GM23248 (cell line): ENCODE results near the gene NOC4L. TPM values are rescaled to one million over a fixed set of nuclear protein-coding genes. Genes with fewer than 3 reads are reported as not detected.

Experiments used
- DNase-seq: peaks from one replicate; pipeline ENCODE4 v3.0.0-alpha.2; 2015
- H2AFZ ChIP-seq: fragments of 200-600 bp; sonication (generic); 2 replicates; pipeline ENCODE4 v1.6.1; 2016; ENCODE audit warnings: antibody characterized with exemption
- H3F3A ChIP-seq: fragments of 200-600 bp; sonication (generic); 2 replicates; pipeline ENCODE4 v1.6.1; 2016; ENCODE audit warnings: mild to moderate bottlenecking, antibody characterized with exemption, mixed run types; ENCODE audit not compliant: insufficient read depth
- H3K27ac ChIP-seq: fragments of 200-600 bp; sonication (generic); 2 replicates; pipeline ENCODE4 v1.5.1; 2016; ENCODE audit warnings: mild to moderate bottlenecking
- H3K27me3 ChIP-seq: fragments of 200-600 bp; sonication (generic); replicated peaks from 2 replicates; pipeline ENCODE4 v1.6.1; 2016; ENCODE audit warnings: mild to moderate bottlenecking; ENCODE audit not compliant: insufficient read depth
- H3K36me3 ChIP-seq: fragments of 200-600 bp; sonication (generic); 2 replicates; pipeline ENCODE4 v1.6.1; 2016; ENCODE audit warnings: low read depth, mild to moderate bottlenecking
- H3K4me1 ChIP-seq: fragments of 200-600 bp; sonication (generic); 2 replicates; pipeline ENCODE4 v1.6.1; 2016; ENCODE audit warnings: mild to moderate bottlenecking; ENCODE audit not compliant: insufficient read depth
- H3K4me2 ChIP-seq: fragments of 200-600 bp; sonication (generic); one replicate; pipeline ENCODE4 v1.6.1; 2016; ENCODE audit warnings: mild to moderate bottlenecking; ENCODE audit not compliant: unreplicated experiment
- H3K4me3 ChIP-seq: fragments of 200-600 bp; sonication (generic); 2 replicates; pipeline ENCODE4 v1.5.1; 2016; ENCODE audit warnings: mild to moderate bottlenecking
- H3K79me2 ChIP-seq: fragments of 200-600 bp; sonication (generic); 2 replicates; pipeline ENCODE4 v1.6.1; 2016; ENCODE audit warnings: mild to moderate bottlenecking; ENCODE audit not compliant: insufficient read depth
- H3K9ac ChIP-seq: fragments of 200-600 bp; sonication (generic); 2 replicates; pipeline ENCODE4 v1.6.1; 2016; ENCODE audit warnings: mild to moderate bottlenecking
- H3K9me2 ChIP-seq: fragments of 200-600 bp; sonication (generic); 2 replicates; pipeline ENCODE4 v1.6.1; 2016; ENCODE audit warnings: mixed run types, mild to moderate bottlenecking, moderate library complexity; ENCODE audit not compliant: insufficient read depth
- H3K9me3 ChIP-seq: fragments of 200-600 bp; sonication (generic); one replicate; pipeline ENCODE4 v1.6.1; 2017; ENCODE audit warnings: low read depth
- H4K20me1 ChIP-seq: fragments of 200-600 bp; sonication (generic); 2 replicates; pipeline ENCODE4 v1.6.0; 2016; ENCODE audit not compliant: insufficient read depth
- EZH2 ChIP-seq: fragments of 200-600 bp; sonication (generic); IDR thresholded peaks from 2 replicates; pipeline ENCODE4 v1.6.1; 2018; ENCODE audit warnings: antibody characterized with exemption, mild to moderate bottlenecking; ENCODE audit not compliant: insufficient read depth, poor library complexity, severe bottlenecking
- EZH2phosphoT487 ChIP-seq: fragments of 200-600 bp; sonication (generic); IDR thresholded peaks from 2 replicates; pipeline ENCODE4 v1.6.1; 2018; ENCODE audit warnings: antibody characterized with exemption, moderate library complexity, mild to moderate bottlenecking, low read depth; ENCODE audit not compliant: insufficient read depth
- WGBS, 2 experiments: methylation state at CpG; one replicate each; pipeline ENCODE4 v1.1.6; 2015 to 2017; ENCODE audit warnings: low lambda C conversion rate in 2 of 2, low coverage in 1 of 2; ENCODE audit errors: missing lambda C conversion rate in 2 of 2; 5-methylcytosine and 5-hydroxymethylcytosine counted together
- in situ Hi-C: fragments of 300-500 bp; cut with MboI; formaldehyde crosslinking; loops from 2 replicates; pipeline ENCODE4 v1.15.0; 2020
- polyA plus RNA-seq: library from polyadenylated mRNA; unstranded; fragments of >200 nt; fragmentation: Nextera tagmentation; extraction: Ambion mirVana; gene quantifications from 2 replicates; pipeline ENCODE4 v1.2.1, GENCODE V29; 2016
- total RNA-seq: library from RNA; depleted of rRNA; stranded (reverse); fragments of >200 nt; shearing (Covaris generic); gene quantifications from 2 replicates; pipeline ENCODE4 v1.2.3, GENCODE V29; 2014

NOC4L gene
- total and polyA plus RNA-seq, 2 experiments from 2014 or later: 10.2 to 22.7 TPM

DNA sequence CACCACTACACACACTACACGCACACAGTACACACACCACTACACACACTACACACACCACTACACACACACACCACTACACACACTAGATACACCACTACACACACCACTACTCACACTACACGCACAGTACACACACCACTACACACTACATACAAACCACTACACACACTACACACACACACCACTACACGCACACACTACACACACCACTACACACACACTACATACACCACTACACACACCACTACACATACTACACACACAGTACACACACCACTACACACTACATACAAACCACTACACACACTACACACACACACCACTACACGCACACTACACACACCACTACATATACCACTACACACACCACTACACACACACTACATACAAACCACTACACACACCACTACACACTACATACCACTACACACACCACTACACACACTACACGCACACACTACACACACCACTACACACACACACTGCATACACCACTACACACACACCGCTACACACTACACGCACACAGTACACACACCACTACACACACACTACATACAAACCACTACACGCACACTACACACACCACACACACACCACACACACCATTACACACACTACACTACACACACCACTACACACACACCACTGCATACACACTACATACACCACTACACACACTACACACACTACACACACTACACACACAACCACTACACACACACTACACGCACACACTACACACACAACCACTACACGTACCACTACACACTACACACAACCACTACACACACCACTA is 11.7 kb downstream of the NOC4L start:
- no peak for DNase-seq
- Histone ChIP-seq H3F3A (peaks cover 20% of the 10 kb centered on the region), H2AFZ (no peak overlapping the region), H3K4me1 (no peaks in the 10 kb centered on the region), H3K4me2 (no peak overlapping the region), H3K9me2 (no peaks in the 10 kb centered on the region), H4K20me1 (no peaks in the 10 kb centered on the region), H3K9me3 (no peaks in the 10 kb centered on the region), H3K4me3 (no peak overlapping the region), H3K9ac (no peak overlapping the region), H3K27me3 (no peaks in the 10 kb centered on the region), H3K27ac (no peak overlapping the region), H3K79me2 (no peaks in the 10 kb centered on the region), H3K36me3 (no peaks in the 10 kb centered on the region)
- in situ Hi-C loops: loop anchor here (25.0 kb wide), 1 partner anchor 456 kb away; the partner anchor contains the start of genes LRCOL1 and P2RX2
- TF ChIP-seq EZH2: no peak
- no peak for TF ChIP-seq EZH2phosphoT487
- 90 to 96% methylated on average over 2 to 10 of the region's 10 CpGs for WGBS, 2 experiments

DNA sequence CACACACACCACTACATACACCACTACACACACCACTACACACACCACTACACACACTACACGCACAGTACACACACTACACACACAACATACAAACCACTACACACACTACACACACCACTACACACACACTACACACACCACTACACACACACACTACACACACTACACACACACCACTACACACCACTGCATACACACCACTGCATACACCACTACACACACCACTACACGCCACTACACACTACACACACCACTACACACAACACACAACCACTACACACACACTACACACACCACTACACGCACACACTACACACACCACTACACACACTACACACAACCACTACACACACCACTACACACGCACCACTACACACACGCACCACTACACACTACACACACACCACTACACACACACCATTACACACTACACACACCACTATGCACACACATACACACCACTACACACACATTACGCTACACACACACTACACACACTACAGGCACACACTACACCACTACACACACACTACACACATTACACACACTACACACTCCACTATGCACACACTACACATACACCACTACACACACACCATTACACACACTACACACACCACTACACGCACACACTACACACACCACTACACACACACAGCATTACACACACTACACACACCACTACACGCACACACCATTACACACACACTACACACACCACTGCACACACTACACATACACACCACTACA is 12.5 kb downstream of the NOC4L start:
- in situ Hi-C loops: loop anchor here (25.0 kb wide), 1 partner anchor 456 kb away; the partner anchor contains the start of genes LRCOL1 and P2RX2
- H3K9me2 ChIP-seq: no peaks in the 10 kb centered on the region
- no peak for TF ChIP-seq EZH2phosphoT487
- TF ChIP-seq EZH2: no peak
- no peak overlapping the region for H3K9ac ChIP-seq
- H3K4me1 ChIP-seq: no peaks in the 10 kb centered on the region
- H3K9me3 ChIP-seq: no peaks in the 10 kb centered on the region
- H4K20me1 ChIP-seq: no peaks in the 10 kb centered on the region
- WGBS, 2 experiments: 85 to 100% methylated on average over 2 to 8 of the region's 8 CpGs
- no peak overlapping the region for H3K4me3 ChIP-seq
- H2AFZ ChIP-seq: no peak overlapping the region
- H3K79me2 ChIP-seq: no peaks in the 10 kb centered on the region
- no peaks in the 10 kb centered on the region for H3K36me3 ChIP-seq
- H3K27ac ChIP-seq: no peak overlapping the region
- no peak overlapping the region for H3K4me2 ChIP-seq
- no peaks in the 10 kb centered on the region for H3K27me3 ChIP-seq
- H3F3A ChIP-seq: peaks cover 20% of the 10 kb centered on the region
- DNase-seq: no peak

DNA sequence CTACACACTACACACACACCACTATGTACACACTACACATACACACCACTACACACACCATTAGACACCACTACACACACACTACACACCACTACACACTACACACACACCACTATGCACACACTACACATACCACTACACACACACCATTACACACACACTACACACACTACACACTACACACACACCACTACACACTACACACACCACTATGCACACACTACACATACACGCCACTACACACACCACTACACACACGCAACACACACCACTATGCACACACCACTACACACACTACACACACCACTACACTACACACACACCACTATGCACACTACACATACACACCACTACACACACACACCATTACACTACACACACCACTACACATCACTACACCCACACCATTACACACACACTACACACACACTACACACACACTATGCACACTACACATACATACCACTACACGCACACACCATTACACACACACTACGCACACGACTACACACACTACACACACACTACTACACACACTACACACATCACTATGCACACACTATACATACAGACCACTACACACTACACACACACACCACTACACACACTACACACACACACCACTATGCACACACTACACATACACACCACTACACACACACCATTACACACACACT is 13.6 kb downstream of the NOC4L start:
- in situ Hi-C loops: loop anchor here (25.0 kb wide), 1 partner anchor 454 kb away; the partner anchor contains the start of genes LRCOL1 and P2RX2
- H3K9ac ChIP-seq: no peak overlapping the region
- H3K4me3 ChIP-seq: no peak overlapping the region
- peaks cover 23% of the 10 kb centered on the region for H3F3A ChIP-seq
- no peaks in the 10 kb centered on the region for H3K36me3 ChIP-seq
- H2AFZ ChIP-seq: no peak overlapping the region
- no peaks in the 10 kb centered on the region for H3K9me2 ChIP-seq
- no peak for DNase-seq
- WGBS, 2 experiments: 92 to 98% methylated on average over 5 of the region's 5 CpGs
- H3K4me2 ChIP-seq: no peak overlapping the region
- no peaks in the 10 kb centered on the region for H3K79me2 ChIP-seq
- no peaks in the 10 kb centered on the region for H3K9me3 ChIP-seq
- H3K27me3 ChIP-seq: no peaks in the 10 kb centered on the region
- H4K20me1 ChIP-seq: no peaks in the 10 kb centered on the region
- H3K27ac ChIP-seq: no peak overlapping the region
- TF ChIP-seq EZH2phosphoT487: no peak
- TF ChIP-seq EZH2: no peak
- peaks cover 6% of the 10 kb centered on the region for H3K4me1 ChIP-seq
